ENCODE measurements around the gene ERAS. TPM values are rescaled to one million over a fixed set of nuclear protein-coding genes. Genes with fewer than 3 reads are reported as not detected.

Gene ERAS
- total RNA-seq, result not detected

GRCh38 chrX:48826135-48826875 is at the start of gene ERAS:
TSS of gene ERAS (plus strand) at chrX:48826513. CDS start at chrX:48829124, 2,611 bp downstream.
- Histone ChIP-seq H3K4me3 (peak within 1 kb of the TSS in 1 of 4 donors; percentile 9), H3K36me3 (peaks cover 0 to 10% (median 0%) of the 10 kb centered on the region in 3 donors)
- TF ChIP-seq CTCF (IDR thresholded peaks at IDR 0.05), result no peak
- TF ChIP-seq POLR2A (IDR thresholded peaks at IDR 0.05), result no peak

DNA sequence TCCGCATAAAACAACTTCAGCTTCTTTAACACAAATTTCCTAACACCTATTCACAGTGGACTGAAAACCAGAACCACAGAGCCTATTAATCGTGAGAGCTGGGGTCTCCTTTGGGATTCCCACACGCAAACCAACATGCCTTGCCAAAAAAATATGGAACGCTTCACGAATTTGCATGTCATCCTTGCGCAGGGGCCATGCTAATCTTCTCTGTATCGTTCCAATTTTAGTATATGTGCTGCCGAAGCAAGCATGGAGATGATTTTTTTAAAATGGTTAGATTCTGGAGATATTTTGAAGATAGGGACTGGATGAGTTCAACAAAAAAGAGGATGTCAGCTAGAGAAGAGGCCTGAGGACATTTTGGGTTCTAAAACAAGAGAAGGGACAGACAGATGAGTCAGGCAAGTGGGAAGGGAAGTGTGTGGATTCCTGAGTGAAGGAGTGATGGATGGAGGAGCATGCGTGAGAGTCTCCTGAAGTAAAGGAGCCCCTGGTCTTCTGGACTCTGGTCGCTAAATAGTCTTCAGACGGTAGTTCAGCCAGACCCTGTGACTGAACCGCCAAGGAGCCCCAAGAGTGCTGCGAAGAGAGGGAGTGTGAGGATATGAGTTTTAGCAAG is 49.4 kb upstream of the ERAS start:
- Histone ChIP-seq H3K36me3 (no peaks in the 10 kb centered on the region), H3K9me3 (no peaks in the 10 kb centered on the region), H3K4me1 (no peaks in the 10 kb centered on the region), H3K27me3 (no peaks in the 10 kb centered on the region), H3K27ac (no peak overlapping the region), H3K4me3 (no peak overlapping the region)
- no peak for DNase-seq
- TF ChIP-seq CTCF (IDR thresholded peaks at IDR 0.05), result no peak
- no peak for TF ChIP-seq POLR2A (IDR thresholded peaks at IDR 0.05)

More at GRCh38 chrX:48826135-48826875, at the start of gene ERAS:
- no peak for DNase-seq
- Histone ChIP-seq H3K9me3 (no peaks in the 10 kb centered on the region), H3K4me1 (no peaks in the 10 kb centered on the region), H3K27ac (no peak within 1 kb of the TSS), H3K27me3 (no peaks in the 10 kb centered on the region)

GRCh38 chrX:48779399-48779798 is 46.9 kb upstream of the ERAS start:
- no peaks in the 10 kb centered on the region for H3K4me1 ChIP-seq
- no peaks in the 10 kb centered on the region for H3K9me3 ChIP-seq
- no peak for DNase-seq
- no peaks in the 10 kb centered on the region for H3K27me3 ChIP-seq
- no peak overlapping the region for H3K4me3 ChIP-seq
- no peak overlapping the region for H3K27ac ChIP-seq
- no peaks in the 10 kb centered on the region for H3K36me3 ChIP-seq
- TF ChIP-seq CTCF (IDR thresholded peaks at IDR 0.05) (no peak), POLR2A (IDR thresholded peaks at IDR 0.05) (no peak)

- H3K27me3 ChIP-seq, result no peaks in the 10 kb centered on the region
- H3K27ac ChIP-seq, result no peak overlapping the region
- no peak overlapping the region for H3K4me3 ChIP-seq
- no peak for TF ChIP-seq POLR2A (IDR thresholded peaks at IDR 0.05)
- no peak for TF ChIP-seq CTCF (IDR thresholded peaks at IDR 0.05)
- H3K9me3 ChIP-seq, result no peaks in the 10 kb centered on the region
- DNase-seq, result no peak
- H3K4me1 ChIP-seq, result no peaks in the 10 kb centered on the region
- H3K36me3 ChIP-seq, result no peaks in the 10 kb centered on the region
Observed at GRCh38 chrX:48781705-48782104, 44.6 kb upstream of the ERAS start.

DNA sequence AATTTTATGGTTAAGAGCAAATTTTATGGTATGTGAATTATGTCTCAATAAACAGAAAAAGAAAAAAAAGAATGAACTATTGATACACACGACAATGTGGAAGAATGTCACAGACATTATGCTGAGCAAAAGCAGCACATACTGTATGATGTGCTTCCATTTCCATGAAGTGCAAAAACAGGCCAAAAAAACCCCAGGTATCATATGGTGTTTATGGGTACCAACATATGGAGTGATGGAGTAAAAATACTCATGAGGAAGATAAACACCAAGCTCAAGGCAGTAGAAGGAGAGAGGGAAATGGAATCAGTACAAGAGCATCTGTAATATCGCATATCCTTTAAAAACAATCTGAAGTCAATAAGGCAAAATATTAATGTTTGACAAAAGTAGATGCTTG is 44.1 kb upstream of the ERAS start:
- no peaks in the 10 kb centered on the region for H3K4me1 ChIP-seq
- H3K27ac ChIP-seq, result no peak overlapping the region
- no peaks in the 10 kb centered on the region for H3K36me3 ChIP-seq
- TF ChIP-seq POLR2A (IDR thresholded peaks at IDR 0.05) (no peak), CTCF (IDR thresholded peaks at IDR 0.05) (no peak)
- no peak overlapping the region for H3K4me3 ChIP-seq
- no peaks in the 10 kb centered on the region for H3K9me3 ChIP-seq
- no peak for DNase-seq
- H3K27me3 ChIP-seq, result no peaks in the 10 kb centered on the region

All from Peyer's patch (tissue), 4 donors.